HG02840 (cell line): ENCODE data around the gene RET.
"Not testable (repeated sequence)": the region's sequence is repeated elsewhere in the genome, so short reads cannot be mapped to it uniquely, and the experiment has no call there.

ENCODE experiments used
- ATAC-seq: cut with Tn5 transposase; IDR thresholded peaks from one replicate; pipeline ENCODE4 v1.9.1; 2021; ENCODE audit warnings: mild to moderate bottlenecking, moderate library complexity, moderate number of reproducible peaks; ENCODE audit not compliant: unreplicated experiment, low FRiP score

RET gene

GRCh38 chr10:43075612-43076003, 1.3 kb upstream of the RET start:
- ATAC-seq: no peak

GRCh38 chr10:43076311-43076875, 476 bp upstream of the RET start:
- ATAC-seq: no peak

- ATAC-seq: no peak
Observed at GRCh38 chr10:43077421-43078171, 727 bp downstream of the RET start.

- ATAC-seq: no peak
Observed at GRCh38 chr10:43078175-43078985, 1.5 kb downstream of the RET start.

GRCh38 chr10:43078986-43079273, 2.1 kb downstream of the RET start:
- no peak for ATAC-seq

GRCh38 chr10:43079856-43080255, 3.0 kb downstream of the RET start:
- ATAC-seq: no peak

- no peak for ATAC-seq
Observed at GRCh38 chr10:43082087-43082486, 5.2 kb downstream of the RET start.

GRCh38 chr10:43082746-43083145, 5.9 kb downstream of the RET start:
- no peak for ATAC-seq

GRCh38 chr10:43083764-43084163, 6.9 kb downstream of the RET start:
- no peak for ATAC-seq

GRCh38 chr10:43084812-43085211, 7.9 kb downstream of the RET start:
- ATAC-seq: no peak

- no peak for ATAC-seq
Observed at GRCh38 chr10:43086321-43086942, 9.6 kb downstream of the RET start.

- no peak for ATAC-seq
Observed at GRCh38 chr10:43089519-43089918, 12.7 kb downstream of the RET start.

GRCh38 chr10:43090188-43090587, 13.3 kb downstream of the RET start:
- ATAC-seq: no peak

- no peak for ATAC-seq
Observed at GRCh38 chr10:43090664-43091063, 13.8 kb downstream of the RET start.

- no peak for ATAC-seq
Observed at GRCh38 chr10:43091846-43092245, 15.0 kb downstream of the RET start.

GRCh38 chr10:43093423-43094076, 16.7 kb downstream of the RET start:
- no peak for ATAC-seq

- ATAC-seq: no peak
Observed at GRCh38 chr10:43094085-43094484, 17.2 kb downstream of the RET start.

- not testable (repeated sequence) for ATAC-seq
Observed at GRCh38 chr10:43099339-43099738, 22.5 kb downstream of the RET start.

- ATAC-seq: no peak
Observed at GRCh38 chr10:43099928-43100327, 23.1 kb downstream of the RET start.

- no peak for ATAC-seq
Observed at GRCh38 chr10:43100366-43100765, 23.5 kb downstream of the RET start.
